Sigmoid colon (tissue), 4 donors: Measurements from ENCODE around the gene DOK5.

ENCODE experiments used
- POLR2A ChIP-seq, 2 donors: fragments of 450-650 bp; IDR thresholded peaks; one replicate each; pipeline ENCODE4 v1.6.1; 2016; ENCODE audit warnings: antibody characterized with exemption in 2 of 2, mild to moderate bottlenecking in 2 of 2, moderate library complexity in 2 of 2
- POLR2AphosphoS5 ChIP-seq, 4 donors: sonication (generic); formaldehyde crosslinking; IDR thresholded peaks; one replicate each; pipeline ENCODE4 v1.6.1; 2017; ENCODE audit warnings: antibody characterized with exemption in 4 of 4
- TF ChIP-seq, protein P1 (sequence below), 4 experiments: fragments of 450-650 bp in 3 of 4; fragments of 200-600 bp in 1 of 4; IDR thresholded peaks; one replicate each; pipeline ENCODE4 v1.5.1; 2016 to 2019; ENCODE audit warnings: antibody characterized with exemption in 4 of 4, mild to moderate bottlenecking in 3 of 4, moderate library complexity in 2 of 4

- TF ChIP-seq, protein P1, sequence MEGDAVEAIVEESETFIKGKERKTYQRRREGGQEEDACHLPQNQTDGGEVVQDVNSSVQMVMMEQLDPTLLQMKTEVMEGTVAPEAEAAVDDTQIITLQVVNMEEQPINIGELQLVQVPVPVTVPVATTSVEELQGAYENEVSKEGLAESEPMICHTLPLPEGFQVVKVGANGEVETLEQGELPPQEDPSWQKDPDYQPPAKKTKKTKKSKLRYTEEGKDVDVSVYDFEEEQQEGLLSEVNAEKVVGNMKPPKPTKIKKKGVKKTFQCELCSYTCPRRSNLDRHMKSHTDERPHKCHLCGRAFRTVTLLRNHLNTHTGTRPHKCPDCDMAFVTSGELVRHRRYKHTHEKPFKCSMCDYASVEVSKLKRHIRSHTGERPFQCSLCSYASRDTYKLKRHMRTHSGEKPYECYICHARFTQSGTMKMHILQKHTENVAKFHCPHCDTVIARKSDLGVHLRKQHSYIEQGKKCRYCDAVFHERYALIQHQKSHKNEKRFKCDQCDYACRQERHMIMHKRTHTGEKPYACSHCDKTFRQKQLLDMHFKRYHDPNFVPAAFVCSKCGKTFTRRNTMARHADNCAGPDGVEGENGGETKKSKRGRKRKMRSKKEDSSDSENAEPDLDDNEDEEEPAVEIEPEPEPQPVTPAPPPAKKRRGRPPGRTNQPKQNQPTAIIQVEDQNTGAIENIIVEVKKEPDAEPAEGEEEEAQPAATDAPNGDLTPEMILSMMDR (IDR thresholded peaks at IDR 0.05): no peak
- no peak for TF ChIP-seq POLR2A (IDR thresholded peaks at IDR 0.05)
- no peak for TF ChIP-seq POLR2AphosphoS5 (IDR thresholded peaks at IDR 0.05)
Measured at GRCh38 chr20:54619682-54620081, 144.3 kb downstream of the DOK5 start.
